Stomach (tissue), 4 donors: ENCODE measurements around the gene CCDC127.

ENCODE experiments used
- CTCF ChIP-seq, 7 experiments: fragments of 450-650 bp in 4 of 7; fragments of 200-600 bp in 3 of 7; sonication (generic) in 3 of 7; IDR thresholded peaks; one replicate each; pipeline ENCODE4 v1.5.1; 2016 to 2019; ENCODE audit warnings: antibody characterized with exemption in 7 of 7, control low read depth in 2 of 7, mild to moderate bottlenecking in 1 of 7
- EP300 ChIP-seq: sonication (generic); formaldehyde crosslinking; IDR thresholded peaks from one replicate; pipeline ENCODE4 v1.6.1; 2017; ENCODE audit warnings: antibody characterized with exemption
- POLR2A ChIP-seq, 4 donors: fragments of 450-650 bp; IDR thresholded peaks; one replicate each; pipeline ENCODE4 v1.6.1; 2016; ENCODE audit warnings: antibody characterized with exemption in 4 of 4, control low read depth in 2 of 4, mild to moderate bottlenecking in 1 of 4, moderate library complexity in 1 of 4

- TF ChIP-seq CTCF (IDR thresholded peaks at IDR 0.05) (no peak), EP300 (no peak), POLR2A (IDR thresholded peaks at IDR 0.05) (no peak)
Measured at GRCh38 chr5:161803-162110, 56.2 kb downstream of the CCDC127 start.
